HepG2 (cell line): ENCODE results near the gene SRRT. TPM values are rescaled to one million over a fixed set of nuclear protein-coding genes. Genes with fewer than 3 reads are reported as not detected.

ENCODE experiments used
- AHR ChIP-seq: IDR thresholded peaks from 2 replicates; pipeline ENCODE4 v1.6.1; 2018; ENCODE audit warnings: missing genetic modification reagents, missing compliant biosample characterization
- AKAP8 ChIP-seq: sonication (generic); formaldehyde crosslinking; IDR thresholded peaks from 2 replicates; pipeline ENCODE4 v1.5.1; 2020; ENCODE audit warnings: mild to moderate bottlenecking, missing genetic modification reagents
- HOXD1 ChIP-seq: sonication (generic); formaldehyde crosslinking; IDR thresholded peaks from 2 replicates; pipeline ENCODE4 v1.5.0; 2020; ENCODE audit warnings: missing genetic modification reagents
- JDP2 ChIP-seq: sonication (generic); formaldehyde crosslinking; IDR thresholded peaks from 2 replicates; pipeline ENCODE4 v1.8.1; 2022; ENCODE audit warnings: missing genetic modification reagents, borderline replicate concordance
- MZF1 ChIP-seq: sonication (generic); formaldehyde crosslinking; IDR thresholded peaks from 2 replicates; pipeline ENCODE4 v1.8.1; 2023; ENCODE audit warnings: mild to moderate bottlenecking, missing genetic modification reagents, borderline replicate concordance
- NCOA2 ChIP-seq: sonication (generic); formaldehyde crosslinking; IDR thresholded peaks from 2 replicates; pipeline ENCODE4 v1.8.0; 2022; ENCODE audit warnings: inconsistent platforms
- RAD21 ChIP-seq: fragments of 450-650 bp; formaldehyde crosslinking; IDR thresholded peaks from 2 replicates; pipeline ENCODE4 v1.5.0; 2020; ENCODE audit warnings: mild to moderate bottlenecking
- RBM22 ChIP-seq: fragments of 200-400 bp; formaldehyde crosslinking; optimal IDR thresholded peaks from 2 replicates; pipeline ENCODE3; 2017; ENCODE audit warnings: mild to moderate bottlenecking, low read length, moderate library complexity
- TBX2 ChIP-seq: sonication (generic); formaldehyde crosslinking; IDR thresholded peaks from 2 replicates; pipeline ENCODE4 v1.5.0; 2020; ENCODE audit warnings: missing genetic modification reagents, mild to moderate bottlenecking, borderline replicate concordance
- TEAD3 ChIP-seq: optimal IDR thresholded peaks from 2 replicates; pipeline ENCODE3; 2016; ENCODE audit warnings: borderline replicate concordance
- ZFP36 ChIP-seq: fragments of 150-350 bp; IDR thresholded peaks from 2 replicates; pipeline ENCODE4 v1.6.1; 2018; ENCODE audit warnings: borderline replicate concordance, low read length, low read depth; ENCODE audit not compliant: partially characterized antibody
- ZNF33A ChIP-seq: sonication (generic); formaldehyde crosslinking; IDR thresholded peaks from 2 replicates; pipeline ENCODE4 v1.5.1; 2020; ENCODE audit warnings: missing genetic modification reagents, mild to moderate bottlenecking, moderate library complexity, borderline replicate concordance
- ZNF768 ChIP-seq: sonication (generic); formaldehyde crosslinking; IDR thresholded peaks from 2 replicates; pipeline ENCODE4 v1.4.0; 2020; ENCODE audit warnings: missing genetic modification reagents
- polyA plus RNA-seq, 8 experiments: library from polyadenylated mRNA; depleted of rRNA in 3 of 8; stranded (reverse) in 7 of 8; unstranded in 1 of 8; fragments of >200 nt; fragmentation: Illumina TruSeq in 4 of 8; extraction: Trizol in 4 of 8; gene quantifications; 2 replicates each; pipeline versions ENCODE4 v1.2.1 to v1.2.3, GENCODE V29; 2011 to 2016; ENCODE audit warnings: low read depth in 4 of 8, missing spikeins in 1 of 8, mixed read lengths in 1 of 8; ENCODE audit not compliant: insufficient read depth in 1 of 8
- total RNA-seq, 5 experiments: library from RNA; depleted of rRNA; stranded (reverse); fragments of >200 nt; fragmentation: Illumina TruSeq; extraction: Trizol; gene quantifications; 2 replicates each; pipeline ENCODE4 v1.2.3, GENCODE V29; 2016; ENCODE audit warnings: low read depth in 1 of 5
- TF ChIP-seq, protein P1 (sequence below): sonication (generic); formaldehyde crosslinking; IDR thresholded peaks from 2 replicates; pipeline ENCODE4 v1.5.0; 2020; ENCODE audit warnings: mild to moderate bottlenecking, missing genetic modification reagents, borderline replicate concordance
- TF ChIP-seq, protein P2 (sequence below): sonication (generic); formaldehyde crosslinking; IDR thresholded peaks from 2 replicates; pipeline ENCODE4 v1.4.0; 2020; ENCODE audit warnings: missing genetic modification reagents, mild to moderate bottlenecking, borderline replicate concordance
- TF ChIP-seq, protein P3 (sequence below): sonication (generic); formaldehyde crosslinking; IDR thresholded peaks from 2 replicates; pipeline ENCODE4 v1.4.0; 2020; ENCODE audit warnings: missing genetic modification reagents
- TF ChIP-seq, protein P4 (sequence below): sonication (generic); formaldehyde crosslinking; conservative IDR thresholded peaks from 2 replicates; pipeline ENCODE4 v1.4.0; 2020; ENCODE audit warnings: mild to moderate bottlenecking, missing genetic modification reagents, moderate library complexity

SRRT gene
- total and polyA plus RNA-seq, 2 of the 13 experiments (the other 11 are each of a cell fraction or from before 2014, with no cell fraction given), result 26.2 to 106 TPM

DNA sequence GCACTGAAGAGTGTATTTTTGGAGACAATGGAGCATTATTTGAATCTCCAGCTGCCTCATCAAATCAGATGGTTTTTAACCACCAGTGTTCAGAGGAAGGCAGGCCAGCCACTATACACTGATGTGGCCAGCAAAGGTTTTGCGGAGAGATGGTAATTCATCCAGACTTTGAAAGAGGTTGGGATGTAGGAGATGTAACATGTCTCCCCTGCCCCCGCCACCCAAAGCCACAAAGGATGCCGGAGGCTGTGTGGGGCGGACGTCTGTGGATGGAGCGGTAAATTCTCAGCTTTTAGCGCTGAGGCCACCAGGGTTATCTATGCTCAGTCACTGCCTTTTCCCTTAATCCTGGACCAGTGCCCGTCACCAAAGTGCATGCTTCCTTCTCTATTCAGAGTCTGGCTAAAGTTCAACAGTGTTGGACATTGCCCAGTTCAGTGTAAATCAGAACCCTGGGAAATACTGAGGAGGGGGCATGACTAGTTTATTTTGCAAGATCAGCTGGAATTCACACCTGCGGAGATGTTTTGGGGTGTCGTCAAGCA, 11.4 kb upstream of the SRRT start (continued):
- no peak for TF ChIP-seq AHR (CRISPR knock-in tag)
- TF ChIP-seq NCOA2 (CRISPR knock-in tag), result no peak
- TF ChIP-seq ZNF768, result no peak
- TF ChIP-seq, protein P1, sequence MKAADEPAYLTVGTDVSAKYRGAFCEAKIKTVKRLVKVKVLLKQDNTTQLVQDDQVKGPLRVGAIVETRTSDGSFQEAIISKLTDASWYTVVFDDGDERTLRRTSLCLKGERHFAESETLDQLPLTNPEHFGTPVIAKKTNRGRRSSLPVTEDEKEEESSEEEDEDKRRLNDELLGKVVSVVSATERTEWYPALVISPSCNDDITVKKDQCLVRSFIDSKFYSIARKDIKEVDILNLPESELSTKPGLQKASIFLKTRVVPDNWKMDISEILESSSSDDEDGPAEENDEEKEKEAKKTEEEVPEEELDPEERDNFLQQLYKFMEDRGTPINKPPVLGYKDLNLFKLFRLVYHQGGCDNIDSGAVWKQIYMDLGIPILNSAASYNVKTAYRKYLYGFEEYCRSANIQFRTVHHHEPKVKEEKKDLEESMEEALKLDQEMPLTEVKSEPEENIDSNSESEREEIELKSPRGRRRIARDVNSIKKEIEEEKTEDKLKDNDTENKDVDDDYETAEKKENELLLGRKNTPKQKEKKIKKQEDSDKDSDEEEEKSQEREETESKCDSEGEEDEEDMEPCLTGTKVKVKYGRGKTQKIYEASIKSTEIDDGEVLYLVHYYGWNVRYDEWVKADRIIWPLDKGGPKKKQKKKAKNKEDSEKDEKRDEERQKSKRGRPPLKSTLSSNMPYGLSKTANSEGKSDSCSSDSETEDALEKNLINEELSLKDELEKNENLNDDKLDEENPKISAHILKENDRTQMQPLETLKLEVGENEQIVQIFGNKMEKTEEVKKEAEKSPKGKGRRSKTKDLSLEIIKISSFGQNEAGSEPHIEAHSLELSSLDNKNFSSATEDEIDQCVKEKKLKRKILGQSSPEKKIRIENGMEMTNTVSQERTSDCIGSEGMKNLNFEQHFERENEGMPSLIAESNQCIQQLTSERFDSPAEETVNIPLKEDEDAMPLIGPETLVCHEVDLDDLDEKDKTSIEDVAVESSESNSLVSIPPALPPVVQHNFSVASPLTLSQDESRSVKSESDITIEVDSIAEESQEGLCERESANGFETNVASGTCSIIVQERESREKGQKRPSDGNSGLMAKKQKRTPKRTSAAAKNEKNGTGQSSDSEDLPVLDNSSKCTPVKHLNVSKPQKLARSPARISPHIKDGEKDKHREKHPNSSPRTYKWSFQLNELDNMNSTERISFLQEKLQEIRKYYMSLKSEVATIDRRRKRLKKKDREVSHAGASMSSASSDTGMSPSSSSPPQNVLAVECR (CRISPR knock-in tag), result peak; percentile 53; the same call in 1 of the 2 replicates
- TF ChIP-seq RAD21 (CRISPR knock-in tag), result no peak
- TF ChIP-seq RBM22, result no peak
- 0 out of 2 replicates have a peak, but pooled peaks have one; percentile 20 for TF ChIP-seq TBX2 (CRISPR knock-in tag)
- no peak for TF ChIP-seq ZFP36
- no peak for TF ChIP-seq AKAP8 (CRISPR knock-in tag)
- TF ChIP-seq TEAD3 (CRISPR knock-in tag), result peak; percentile 38
- no peak for TF ChIP-seq HOXD1
- no peak for TF ChIP-seq MZF1 (CRISPR knock-in tag)
- TF ChIP-seq JDP2 (CRISPR knock-in tag), result no peak
- TF ChIP-seq, protein P2, sequence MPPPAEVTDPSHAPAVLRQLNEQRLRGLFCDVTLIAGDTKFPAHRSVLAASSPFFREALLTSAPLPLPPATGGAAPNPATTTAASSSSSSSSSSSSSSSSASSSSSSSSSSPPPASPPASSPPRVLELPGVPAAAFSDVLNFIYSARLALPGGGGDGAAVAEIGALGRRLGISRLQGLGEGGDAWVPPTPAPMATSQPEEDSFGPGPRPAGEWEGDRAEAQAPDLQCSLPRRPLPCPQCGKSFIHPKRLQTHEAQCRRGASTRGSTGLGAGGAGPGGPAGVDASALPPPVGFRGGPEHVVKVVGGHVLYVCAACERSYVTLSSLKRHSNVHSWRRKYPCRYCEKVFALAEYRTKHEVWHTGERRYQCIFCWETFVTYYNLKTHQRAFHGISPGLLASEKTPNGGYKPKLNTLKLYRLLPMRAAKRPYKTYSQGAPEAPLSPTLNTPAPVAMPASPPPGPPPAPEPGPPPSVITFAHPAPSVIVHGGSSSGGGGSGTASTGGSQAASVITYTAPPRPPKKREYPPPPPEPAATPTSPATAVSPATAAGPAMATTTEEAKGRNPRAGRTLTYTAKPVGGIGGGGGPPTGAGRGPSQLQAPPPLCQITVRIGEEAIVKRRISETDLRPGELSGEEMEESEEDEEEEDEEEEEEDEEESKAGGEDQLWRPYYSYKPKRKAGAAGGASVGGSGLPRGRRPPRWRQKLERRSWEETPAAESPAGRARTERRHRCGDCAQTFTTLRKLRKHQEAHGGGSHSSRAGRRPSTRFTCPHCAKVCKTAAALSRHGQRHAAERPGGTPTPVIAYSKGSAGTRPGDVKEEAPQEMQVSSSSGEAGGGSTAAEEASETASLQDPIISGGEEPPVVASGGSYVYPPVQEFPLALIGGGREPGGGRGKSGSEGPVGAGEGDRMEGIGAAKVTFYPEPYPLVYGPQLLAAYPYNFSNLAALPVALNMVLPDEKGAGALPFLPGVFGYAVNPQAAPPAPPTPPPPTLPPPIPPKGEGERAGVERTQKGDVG, result no peak
- TF ChIP-seq, protein P3, sequence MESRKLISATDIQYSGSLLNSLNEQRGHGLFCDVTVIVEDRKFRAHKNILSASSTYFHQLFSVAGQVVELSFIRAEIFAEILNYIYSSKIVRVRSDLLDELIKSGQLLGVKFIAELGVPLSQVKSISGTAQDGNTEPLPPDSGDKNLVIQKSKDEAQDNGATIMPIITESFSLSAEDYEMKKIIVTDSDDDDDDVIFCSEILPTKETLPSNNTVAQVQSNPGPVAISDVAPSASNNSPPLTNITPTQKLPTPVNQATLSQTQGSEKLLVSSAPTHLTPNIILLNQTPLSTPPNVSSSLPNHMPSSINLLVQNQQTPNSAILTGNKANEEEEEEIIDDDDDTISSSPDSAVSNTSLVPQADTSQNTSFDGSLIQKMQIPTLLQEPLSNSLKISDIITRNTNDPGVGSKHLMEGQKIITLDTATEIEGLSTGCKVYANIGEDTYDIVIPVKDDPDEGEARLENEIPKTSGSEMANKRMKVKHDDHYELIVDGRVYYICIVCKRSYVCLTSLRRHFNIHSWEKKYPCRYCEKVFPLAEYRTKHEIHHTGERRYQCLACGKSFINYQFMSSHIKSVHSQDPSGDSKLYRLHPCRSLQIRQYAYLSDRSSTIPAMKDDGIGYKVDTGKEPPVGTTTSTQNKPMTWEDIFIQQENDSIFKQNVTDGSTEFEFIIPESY (CRISPR knock-in tag), result peak; percentile 56; the same call in 1 of the 2 replicates
- TF ChIP-seq ZNF33A (CRISPR knock-in tag), result no peak
- TF ChIP-seq, protein P4, sequence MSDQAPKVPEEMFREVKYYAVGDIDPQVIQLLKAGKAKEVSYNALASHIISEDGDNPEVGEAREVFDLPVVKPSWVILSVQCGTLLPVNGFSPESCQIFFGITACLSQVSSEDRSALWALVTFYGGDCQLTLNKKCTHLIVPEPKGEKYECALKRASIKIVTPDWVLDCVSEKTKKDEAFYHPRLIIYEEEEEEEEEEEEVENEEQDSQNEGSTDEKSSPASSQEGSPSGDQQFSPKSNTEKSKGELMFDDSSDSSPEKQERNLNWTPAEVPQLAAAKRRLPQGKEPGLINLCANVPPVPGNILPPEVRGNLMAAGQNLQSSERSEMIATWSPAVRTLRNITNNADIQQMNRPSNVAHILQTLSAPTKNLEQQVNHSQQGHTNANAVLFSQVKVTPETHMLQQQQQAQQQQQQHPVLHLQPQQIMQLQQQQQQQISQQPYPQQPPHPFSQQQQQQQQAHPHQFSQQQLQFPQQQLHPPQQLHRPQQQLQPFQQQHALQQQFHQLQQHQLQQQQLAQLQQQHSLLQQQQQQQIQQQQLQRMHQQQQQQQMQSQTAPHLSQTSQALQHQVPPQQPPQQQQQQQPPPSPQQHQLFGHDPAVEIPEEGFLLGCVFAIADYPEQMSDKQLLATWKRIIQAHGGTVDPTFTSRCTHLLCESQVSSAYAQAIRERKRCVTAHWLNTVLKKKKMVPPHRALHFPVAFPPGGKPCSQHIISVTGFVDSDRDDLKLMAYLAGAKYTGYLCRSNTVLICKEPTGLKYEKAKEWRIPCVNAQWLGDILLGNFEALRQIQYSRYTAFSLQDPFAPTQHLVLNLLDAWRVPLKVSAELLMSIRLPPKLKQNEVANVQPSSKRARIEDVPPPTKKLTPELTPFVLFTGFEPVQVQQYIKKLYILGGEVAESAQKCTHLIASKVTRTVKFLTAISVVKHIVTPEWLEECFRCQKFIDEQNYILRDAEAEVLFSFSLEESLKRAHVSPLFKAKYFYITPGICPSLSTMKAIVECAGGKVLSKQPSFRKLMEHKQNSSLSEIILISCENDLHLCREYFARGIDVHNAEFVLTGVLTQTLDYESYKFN, result peak; percentile 77
